Transverse colon (tissue), 4 donors: ENCODE results near the gene EML4. TPM values are rescaled to one million over a fixed set of nuclear protein-coding genes. Genes with fewer than 3 reads are reported as not detected.

ENCODE experiments used
- DNase-seq: peaks from one replicate; pipeline ENCODE4 v3.0.0-alpha.2; 2019
- H3K27ac ChIP-seq, 4 donors: fragments of 200-600 bp; sonication (generic); 2 replicates each; pipeline ENCODE4 v1.5.1; 2016 to 2018; ENCODE audit warnings: inconsistent platforms in 4 of 4
- H3K27me3 ChIP-seq: fragments of 200-600 bp; sonication (generic); 2 replicates; pipeline ENCODE4 v1.5.1; 2017; ENCODE audit warnings: inconsistent platforms
- H3K36me3 ChIP-seq, 4 donors: fragments of 200-600 bp; sonication (generic); 2 replicates each; pipeline ENCODE4 v1.5.1; 2017 to 2019; ENCODE audit warnings: inconsistent platforms in 4 of 4
- H3K4me1 ChIP-seq, 4 donors: fragments of 200-600 bp; sonication (generic); 2 replicates each; pipeline ENCODE4 v1.5.1; 2017 to 2020; ENCODE audit warnings: inconsistent platforms in 4 of 4
- H3K4me3 ChIP-seq, 4 donors: fragments of 200-600 bp; sonication (generic); 1 replicate in 1 of 4; 2 replicates in 3 of 4; pipeline versions ENCODE4 v1.5.1 to v1.6.1; 2017 to 2019; ENCODE audit warnings: inconsistent platforms in 4 of 4
- H3K9me3 ChIP-seq, 2 donors: fragments of 200-600 bp; sonication (generic); 2 replicates each; pipeline ENCODE4 v1.5.1; 2017 to 2019; ENCODE audit warnings: inconsistent platforms in 2 of 2
- EP300 ChIP-seq: sonication (generic); formaldehyde crosslinking; IDR thresholded peaks from one replicate; pipeline ENCODE4 v1.6.1; 2017; ENCODE audit warnings: antibody characterized with exemption, low read depth
- POLR2A ChIP-seq: fragments of 450-650 bp; IDR thresholded peaks from one replicate; pipeline ENCODE4 v1.6.1; 2016; ENCODE audit warnings: antibody characterized with exemption, mild to moderate bottlenecking, moderate library complexity
- POLR2AphosphoS5 ChIP-seq, 3 donors: sonication (generic); formaldehyde crosslinking; IDR thresholded peaks; one replicate each; pipeline ENCODE4 v1.6.1; 2016; ENCODE audit warnings: antibody characterized with exemption in 3 of 3
- WGBS, 2 donors: methylation state at CpG; one replicate each; pipeline ENCODE4 v1.1.5; 2018; ENCODE audit warnings: low coverage in 1 of 2; 5-methylcytosine and 5-hydroxymethylcytosine counted together
- in situ Hi-C, 4 donors: fragments of 200-750 bp; cut with MboI; loops; one replicate each; pipeline versions ENCODE4 v1.15.0 to v1.15.1; 2017; ENCODE audit warnings: low sequenced_read_pairs in 3 of 4, low pct_ligation_motif_present in 1 of 4, low pct_unique_long_range_greater_than_20kb in 1 of 4
- intact Hi-C: fragments of 100-400 bp; cut with DNase I; formaldehyde crosslinking; loops from one replicate; pipeline ENCODE4 v1.15.1; 2023; ENCODE audit warnings: low total_unique reads
- total RNA-seq, 4 donors: library from RNA; depleted of rRNA; stranded (reverse); fragments of >200 nt; gene quantifications; one replicate each; pipeline ENCODE4 v1.1.0, GENCODE V29; 2016
- TF ChIP-seq, protein P1 (sequence below), 5 experiments: fragments of 200-600 bp in 3 of 5; fragments of 450-650 bp in 2 of 5; sonication (generic) in 3 of 5; IDR thresholded peaks; 1 replicate in 2 of 5; 2 replicates in 3 of 5; pipeline ENCODE4 v1.5.1; 2016 to 2017; ENCODE audit warnings: antibody characterized with exemption in 5 of 5, inconsistent platforms in 3 of 5, mild to moderate bottlenecking in 2 of 5, moderate library complexity in 1 of 5

EML4 gene
- total RNA-seq, 4 donors from 2014 or later, result 49.7 to 91.5 (median 67.5) TPM

DNA sequence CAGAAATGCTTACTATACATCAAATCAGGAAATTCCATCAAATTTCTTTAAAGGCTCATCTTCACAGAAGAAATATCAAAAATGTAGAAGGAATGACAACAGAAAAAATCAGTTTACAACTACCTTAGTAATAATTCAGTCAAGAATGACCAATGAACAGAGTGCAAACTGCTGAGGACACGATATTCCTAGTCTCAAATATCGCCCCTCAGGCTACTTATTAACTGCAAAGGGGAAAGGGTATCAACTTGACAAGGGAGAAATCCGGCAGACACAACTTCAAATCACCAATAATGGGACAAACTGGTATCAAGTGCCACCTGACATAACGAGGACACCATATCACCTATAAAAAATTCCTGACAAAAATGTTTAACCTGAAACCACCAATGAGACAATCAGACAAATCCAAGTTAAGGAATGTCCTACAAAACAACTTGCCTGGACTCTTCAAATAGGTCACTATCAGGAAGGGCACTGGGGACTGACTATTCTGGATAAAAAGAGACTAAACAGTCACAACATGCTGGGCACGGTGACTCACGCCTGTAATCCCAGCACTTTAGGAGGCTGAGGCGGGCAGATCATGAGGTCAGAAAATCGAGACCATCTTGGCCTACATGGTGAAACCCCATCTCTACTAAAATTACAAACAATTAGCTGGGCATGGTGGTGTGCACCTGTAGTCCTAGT is 179.1 kb downstream of the EML4 start:
- Histone ChIP-seq H3K9me3 (no peaks in the 10 kb centered on the region), H3K27me3 (no peaks in the 10 kb centered on the region), H3K36me3 (peaks cover 0 to 33% (median 0%) of the 10 kb centered on the region in 4 donors), H3K4me1 (no peaks in the 10 kb centered on the region), H3K4me3 (no peak overlapping the region), H3K27ac (no peak overlapping the region)
- in situ Hi-C loops, result loop anchor here in 3 of 4 donors (25.0 kb wide), 2 partner anchors 236 to 486 kb away; no protein-coding TSS in a partner anchor
- no peak for DNase-seq
- WGBS, 2 donors, result 96 to 97% methylated on average over 8 of the region's 8 CpGs
- intact Hi-C loops, result no loop called here
- TF ChIP-seq, protein P1, sequence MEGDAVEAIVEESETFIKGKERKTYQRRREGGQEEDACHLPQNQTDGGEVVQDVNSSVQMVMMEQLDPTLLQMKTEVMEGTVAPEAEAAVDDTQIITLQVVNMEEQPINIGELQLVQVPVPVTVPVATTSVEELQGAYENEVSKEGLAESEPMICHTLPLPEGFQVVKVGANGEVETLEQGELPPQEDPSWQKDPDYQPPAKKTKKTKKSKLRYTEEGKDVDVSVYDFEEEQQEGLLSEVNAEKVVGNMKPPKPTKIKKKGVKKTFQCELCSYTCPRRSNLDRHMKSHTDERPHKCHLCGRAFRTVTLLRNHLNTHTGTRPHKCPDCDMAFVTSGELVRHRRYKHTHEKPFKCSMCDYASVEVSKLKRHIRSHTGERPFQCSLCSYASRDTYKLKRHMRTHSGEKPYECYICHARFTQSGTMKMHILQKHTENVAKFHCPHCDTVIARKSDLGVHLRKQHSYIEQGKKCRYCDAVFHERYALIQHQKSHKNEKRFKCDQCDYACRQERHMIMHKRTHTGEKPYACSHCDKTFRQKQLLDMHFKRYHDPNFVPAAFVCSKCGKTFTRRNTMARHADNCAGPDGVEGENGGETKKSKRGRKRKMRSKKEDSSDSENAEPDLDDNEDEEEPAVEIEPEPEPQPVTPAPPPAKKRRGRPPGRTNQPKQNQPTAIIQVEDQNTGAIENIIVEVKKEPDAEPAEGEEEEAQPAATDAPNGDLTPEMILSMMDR (IDR thresholded peaks at IDR 0.05), result no peak
- TF ChIP-seq POLR2A, result no peak
- TF ChIP-seq EP300, result no peak
- TF ChIP-seq POLR2AphosphoS5 (IDR thresholded peaks at IDR 0.05), result no peak

DNA sequence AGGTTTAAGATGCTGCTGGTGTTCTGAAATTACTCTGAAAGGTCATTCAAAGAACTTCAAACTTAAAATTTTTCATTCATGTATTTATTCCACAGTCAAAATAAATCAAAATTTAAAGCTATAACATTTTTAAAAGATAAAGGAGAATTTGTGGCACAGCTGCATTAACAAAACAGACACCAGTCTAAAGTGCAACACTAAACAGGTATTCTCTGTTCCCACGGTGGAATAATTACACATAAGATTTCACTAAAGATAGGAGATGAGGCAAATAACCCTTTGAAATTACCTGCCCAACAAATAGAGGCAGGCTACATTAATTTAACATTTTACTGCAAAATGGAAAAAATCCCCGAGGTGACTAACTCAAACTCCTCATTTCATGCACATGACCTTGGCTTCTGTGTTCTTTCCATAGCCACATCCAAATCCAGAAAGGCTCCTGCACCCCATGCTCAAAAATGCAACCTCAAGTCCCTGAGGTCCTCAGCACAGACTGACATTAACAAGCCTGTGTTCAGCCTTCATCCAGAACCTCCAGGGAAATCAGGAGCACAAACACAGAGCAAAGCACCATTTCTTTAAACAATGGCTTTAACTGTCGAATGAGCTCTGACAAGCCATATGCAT is 181.4 kb downstream of the EML4 start:
- in situ Hi-C loops, result loop anchor here in 2 of 4 donors (25.0 kb wide), 2 partner anchors 263 to 488 kb away; no protein-coding TSS in a partner anchor
- intact Hi-C loops, result no loop called here
- Histone ChIP-seq H3K4me1 (peaks cover 0 to 7% (median 3%) of the 10 kb centered on the region in 4 donors), H3K27ac (no peak overlapping the region), H3K4me3 (no peak overlapping the region), H3K36me3 (peaks cover 0 to 25% (median 0%) of the 10 kb centered on the region in 4 donors), H3K27me3 (no peaks in the 10 kb centered on the region), H3K9me3 (no peaks in the 10 kb centered on the region)
- 63% methylated on average over 3 of the region's 3 CpGs for WGBS, 2 donors
- DNase-seq, result no peak
- TF ChIP-seq POLR2AphosphoS5 (IDR thresholded peaks at IDR 0.05) (no peak), EP300 (no peak)

DNA sequence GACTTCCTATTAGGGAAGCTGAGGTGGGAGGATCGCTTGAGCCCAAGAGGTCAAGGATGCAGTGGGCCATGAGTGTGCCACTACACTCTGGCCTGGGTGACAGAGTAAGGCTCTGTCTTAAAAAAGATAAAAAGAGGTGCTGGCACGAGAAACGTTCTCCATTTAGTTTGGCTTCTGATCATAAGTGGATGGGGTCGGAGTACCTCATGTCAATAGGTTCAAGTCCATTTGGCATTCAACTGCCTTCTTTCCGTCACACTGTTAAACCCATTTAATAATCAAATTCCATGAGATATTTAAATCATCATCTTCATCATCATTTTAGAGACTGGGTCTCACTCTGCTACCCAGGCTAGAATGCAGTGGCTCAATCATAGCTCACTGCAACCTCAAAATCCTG is 182.7 kb downstream of the EML4 start:
- H3K36me3 ChIP-seq, result peaks cover 0 to 25% (median 0%) of the 10 kb centered on the region in 4 donors
- intact Hi-C loops, result no loop called here

DNA sequence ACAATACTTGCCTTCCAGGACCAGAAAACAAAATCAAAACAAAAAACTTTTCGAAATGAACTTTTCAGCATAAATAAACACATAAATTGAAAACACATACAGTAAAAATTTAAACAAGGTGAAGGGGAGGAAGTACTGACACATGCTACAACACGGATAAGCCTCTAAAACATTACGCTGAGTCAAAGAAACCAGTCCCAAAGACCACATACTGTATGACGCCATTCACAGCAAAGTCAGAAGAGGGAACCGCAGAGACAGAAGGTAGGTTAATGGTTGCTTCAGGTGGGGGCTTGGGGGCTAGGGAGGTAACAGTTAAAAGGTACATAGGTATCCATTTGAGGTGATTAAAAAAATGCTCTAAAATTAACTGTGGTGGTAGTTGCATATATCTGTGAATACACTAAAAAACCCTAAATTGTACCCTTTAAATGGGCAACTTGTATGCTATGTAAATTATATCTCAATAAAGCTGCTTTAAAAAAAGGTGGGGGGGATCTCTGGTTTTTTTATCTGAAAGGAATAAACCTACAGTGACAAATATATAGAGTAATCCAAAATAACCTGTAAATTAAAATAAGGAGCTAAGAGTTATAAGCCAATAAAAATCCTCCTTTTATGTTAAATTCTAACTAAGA is 184.8 kb downstream of the EML4 start:
- intact Hi-C loops, result no loop called here
- DNase-seq, result no peak
- H3K4me3 ChIP-seq, result no peak overlapping the region
- peaks cover 0 to 25% (median 0%) of the 10 kb centered on the region in 4 donors for H3K36me3 ChIP-seq
- H3K27me3 ChIP-seq, result no peaks in the 10 kb centered on the region
- H3K27ac ChIP-seq, result no peak overlapping the region
- TF ChIP-seq POLR2AphosphoS5 (IDR thresholded peaks at IDR 0.05), result no peak
- TF ChIP-seq POLR2A, result no peak
- TF ChIP-seq EP300, result no peak
- TF ChIP-seq, protein P1 (IDR thresholded peaks at IDR 0.05), result no peak
- H3K4me1 ChIP-seq, result peaks cover 0 to 25% (median 7%) of the 10 kb centered on the region in 4 donors
- no peaks in the 10 kb centered on the region for H3K9me3 ChIP-seq
- in situ Hi-C loops, result loop anchor here in 2 of 4 donors (25.0 kb wide), 2 partner anchors 267 to 492 kb away; no protein-coding TSS in a partner anchor
- 86 to 87% methylated on average over 4 to 5 of the region's 5 CpGs for WGBS, 2 donors

More for the DNA sequence above, 182.7 kb downstream of the EML4 start:
- TF ChIP-seq POLR2A (no peak), EP300 (no peak), POLR2AphosphoS5 (IDR thresholded peaks at IDR 0.05) (no peak)
- TF ChIP-seq, protein P1 (IDR thresholded peaks at IDR 0.05), result no peak
- no peaks in the 10 kb centered on the region for H3K9me3 ChIP-seq
- H3K27me3 ChIP-seq, result no peaks in the 10 kb centered on the region
- in situ Hi-C loops, result loop anchor here in 2 of 4 donors (25.0 kb wide), 2 partner anchors 265 to 490 kb away; no protein-coding TSS in a partner anchor
- H3K4me1 ChIP-seq, result peaks cover 0 to 7% (median 3%) of the 10 kb centered on the region in 4 donors
- no peak for DNase-seq
- 95 to 96% methylated on average over 4 to 5 of the region's 5 CpGs for WGBS, 2 donors
- no peak overlapping the region for H3K27ac ChIP-seq
- H3K4me3 ChIP-seq, result no peak overlapping the region
